ENCODE data around the gene SAMD8. TPM values are rescaled to one million over a fixed set of nuclear protein-coding genes. Genes with fewer than 3 reads are reported as not detected.
"Not testable (repeated sequence)": the region's sequence is repeated elsewhere in the genome, so short reads cannot be mapped to it uniquely, and the experiment has no call there.

SAMD8 gene
- total RNA-seq, 1 experiment from 2014 or later, result 32.0 TPM

- ChIA-PET CTCF (no interaction called here), POLR2A (no interaction called here)
- H3K4me1 ChIP-seq (ENCODE audit: control insufficient read depth, insufficient read depth, low read length), result no peaks in the 10 kb centered on the region
- ATAC-seq, result no peak
- no TSS peak for BruUV-seq (replicated peaks)
- no peaks in the 10 kb centered on the region for H3K9me3 ChIP-seq (ENCODE audit: control insufficient read depth, insufficient read depth, low read depth, low read length)
- H3K36me3 ChIP-seq (ENCODE audit: control insufficient read depth, insufficient read depth, low read length), result no peaks in the 10 kb centered on the region
- no peak for DNase-seq (ENCODE audit: low read depth, low spot score)
- no peak overlapping the region for H3K27ac ChIP-seq (ENCODE audit: low read length)
- no peaks in the 10 kb centered on the region for H3K27me3 ChIP-seq (ENCODE audit: control insufficient read depth, insufficient read depth, low read length)
- intact Hi-C loops (cut with micrococcal nuclease; ENCODE audit: unreplicated experiment) (no loop called here), in situ Hi-C loops (cut with HindIII; ENCODE audit: low pct_unique_long_range_greater_than_20kb, low sequenced_read_pairs) (no loop called here)
- no peak overlapping the region for H3K4me3 ChIP-seq (ENCODE audit: low read depth in 2 of 2, low read length in 2 of 2)
- TF ChIP-seq TCF7L2 (IDR thresholded peaks at IDR 0.05; ENCODE audit: low read depth, low read length) (no peak), SIN3A (IDR thresholded peaks at IDR 0.05; ENCODE audit: borderline replicate concordance, insufficient read depth, low read depth, low read length) (no peak), REST (IDR thresholded peaks at IDR 0.05; ENCODE audit: insufficient read depth in 1 of 2, low read depth in 2 of 2, low read length in 1 of 2) (no peak), POLR2AphosphoS5 (IDR thresholded peaks at IDR 0.05; ENCODE audit: low read depth, low read length) (no peak)
- TF ChIP-seq, protein P1, sequence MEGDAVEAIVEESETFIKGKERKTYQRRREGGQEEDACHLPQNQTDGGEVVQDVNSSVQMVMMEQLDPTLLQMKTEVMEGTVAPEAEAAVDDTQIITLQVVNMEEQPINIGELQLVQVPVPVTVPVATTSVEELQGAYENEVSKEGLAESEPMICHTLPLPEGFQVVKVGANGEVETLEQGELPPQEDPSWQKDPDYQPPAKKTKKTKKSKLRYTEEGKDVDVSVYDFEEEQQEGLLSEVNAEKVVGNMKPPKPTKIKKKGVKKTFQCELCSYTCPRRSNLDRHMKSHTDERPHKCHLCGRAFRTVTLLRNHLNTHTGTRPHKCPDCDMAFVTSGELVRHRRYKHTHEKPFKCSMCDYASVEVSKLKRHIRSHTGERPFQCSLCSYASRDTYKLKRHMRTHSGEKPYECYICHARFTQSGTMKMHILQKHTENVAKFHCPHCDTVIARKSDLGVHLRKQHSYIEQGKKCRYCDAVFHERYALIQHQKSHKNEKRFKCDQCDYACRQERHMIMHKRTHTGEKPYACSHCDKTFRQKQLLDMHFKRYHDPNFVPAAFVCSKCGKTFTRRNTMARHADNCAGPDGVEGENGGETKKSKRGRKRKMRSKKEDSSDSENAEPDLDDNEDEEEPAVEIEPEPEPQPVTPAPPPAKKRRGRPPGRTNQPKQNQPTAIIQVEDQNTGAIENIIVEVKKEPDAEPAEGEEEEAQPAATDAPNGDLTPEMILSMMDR (IDR thresholded peaks at IDR 0.05), result no peak
These were observed 18.1 kb downstream of the SAMD8 start for GRCh38 chr10:75129537-75129936.

DNA sequence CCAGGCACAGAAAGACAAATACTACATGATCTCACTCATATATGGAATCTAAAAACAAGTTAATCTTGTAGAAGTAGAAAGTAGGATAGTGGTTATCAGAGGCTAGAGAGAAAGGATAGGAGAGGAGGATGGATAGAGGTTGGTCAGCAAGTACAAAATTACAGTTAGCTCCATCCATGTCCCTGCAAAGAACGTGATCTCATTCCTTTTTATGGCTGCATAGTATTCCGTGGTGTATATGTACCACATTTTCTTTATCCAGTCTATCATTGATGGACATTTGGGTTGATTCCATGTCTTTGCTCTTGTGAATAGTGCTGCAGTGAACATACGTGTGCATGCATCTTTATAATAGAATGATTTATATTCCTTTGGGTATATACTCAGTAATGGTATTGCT lies 22.2 kb downstream of the SAMD8 start:
- POLR2A ChIA-PET; intact Hi-C loops (cut with micrococcal nuclease; ENCODE audit: unreplicated experiment): not testable (repeated sequence)

GRCh38 chr10:75136346-75136745 lies 24.9 kb downstream of the SAMD8 start:
- ChIA-PET POLR2A (no interaction called here), CTCF (interaction anchor here (0.8 kb wide), 1 partner anchor 27 kb away, joined by 4 read pairs; no protein-coding TSS in a partner anchor)
- no peak for ATAC-seq
- DNase-seq (ENCODE audit: low read depth, low spot score), result no peak
- H3K4me3 ChIP-seq (ENCODE audit: low read depth in 2 of 2, low read length in 2 of 2), result no peak overlapping the region
- in situ Hi-C loops (cut with HindIII; ENCODE audit: low pct_unique_long_range_greater_than_20kb, low sequenced_read_pairs) (no loop called here), intact Hi-C loops (cut with micrococcal nuclease; ENCODE audit: unreplicated experiment) (no loop called here)
- TF ChIP-seq SIN3A (IDR thresholded peaks at IDR 0.05; ENCODE audit: borderline replicate concordance, insufficient read depth, low read depth, low read length) (no peak), TCF7L2 (IDR thresholded peaks at IDR 0.05; ENCODE audit: low read depth, low read length) (no peak), REST (IDR thresholded peaks at IDR 0.05; ENCODE audit: insufficient read depth in 1 of 2, low read depth in 2 of 2, low read length in 1 of 2) (no peak), POLR2AphosphoS5 (IDR thresholded peaks at IDR 0.05; ENCODE audit: low read depth, low read length) (no peak)
- TF ChIP-seq, protein P1 (IDR thresholded peaks at IDR 0.05), result no peak
- H3K9me3 ChIP-seq (ENCODE audit: control insufficient read depth, insufficient read depth, low read depth, low read length), result no peaks in the 10 kb centered on the region
- no peaks in the 10 kb centered on the region for H3K27me3 ChIP-seq (ENCODE audit: control insufficient read depth, insufficient read depth, low read length)
- H3K27ac ChIP-seq (ENCODE audit: low read length), result no peak overlapping the region
- no peaks in the 10 kb centered on the region for H3K36me3 ChIP-seq (ENCODE audit: control insufficient read depth, insufficient read depth, low read length)
- 0 out of 2 replicates have a peak, but pooled peaks cover 3% of the 10 kb centered on the region for H3K4me1 ChIP-seq (ENCODE audit: control insufficient read depth, insufficient read depth, low read length)
- BruUV-seq (replicated peaks), result no TSS peak

More for the DNA sequence above, 22.2 kb downstream of the SAMD8 start:
- H3K9me3 ChIP-seq (ENCODE audit: control insufficient read depth, insufficient read depth, low read depth, low read length); H3K27me3 ChIP-seq (ENCODE audit: control insufficient read depth, insufficient read depth, low read length); H3K27ac ChIP-seq (ENCODE audit: low read length); CTCF ChIA-PET; ATAC-seq; H3K4me3 ChIP-seq (ENCODE audit: low read depth in 2 of 2, low read length in 2 of 2); BruUV-seq (replicated peaks); in situ Hi-C loops (cut with HindIII; ENCODE audit: low pct_unique_long_range_greater_than_20kb, low sequenced_read_pairs); H3K36me3 ChIP-seq (ENCODE audit: control insufficient read depth, insufficient read depth, low read length); DNase-seq (ENCODE audit: low read depth, low spot score); H3K4me1 ChIP-seq (ENCODE audit: control insufficient read depth, insufficient read depth, low read length): not testable (repeated sequence)

All from Panc1 (cell line).